Mesenchymal stem cell (in vitro differentiated cells and primary cell): ENCODE measurements around the gene TAPBP.
"Not testable (repeated sequence)": the region's sequence is repeated elsewhere in the genome, so short reads cannot be mapped to it uniquely, and the experiment has no call there.

Experiments used
- DNase-seq: peaks from one replicate; pipeline ENCODE4 v3.0.0-alpha.2; 2013
- H2AFZ ChIP-seq: one replicate; pipeline ENCODE4 v1.6.1; 2013; ENCODE audit warnings: low read depth, mild to moderate bottlenecking, control low read depth, inconsistent platforms, low read length, moderate library complexity
- H2AK5ac ChIP-seq: 2 replicates; pipeline ENCODE4 v1.6.1; 2013; ENCODE audit warnings: low read length, moderate library complexity, mild to moderate bottlenecking, inconsistent platforms; ENCODE audit not compliant: severe bottlenecking
- H2BK120ac ChIP-seq: one replicate; pipeline ENCODE4 v1.6.1; 2013; ENCODE audit warnings: low read depth, mild to moderate bottlenecking, inconsistent platforms, low read length, moderate library complexity
- H2BK12ac ChIP-seq, 2 experiments: one replicate each; pipeline ENCODE4 v1.6.1; 2013; ENCODE audit warnings: inconsistent platforms in 2 of 2, low read length in 2 of 2, mild to moderate bottlenecking in 2 of 2, moderate library complexity in 2 of 2, control low read depth in 1 of 2
- H2BK15ac ChIP-seq: one replicate; pipeline ENCODE4 v1.6.1; 2013; ENCODE audit warnings: mild to moderate bottlenecking, low read depth, inconsistent platforms; ENCODE audit not compliant: poor library complexity, severe bottlenecking
- H2BK5ac ChIP-seq: 2 replicates; pipeline ENCODE4 v1.6.1; 2013; ENCODE audit warnings: low read depth, mild to moderate bottlenecking, low read length, control low read depth, inconsistent platforms; ENCODE audit not compliant: poor library complexity, severe bottlenecking
- H3K14ac ChIP-seq, 2 experiments: one replicate each; pipeline ENCODE4 v1.6.1; 2013; ENCODE audit warnings: inconsistent platforms in 2 of 2, low read length in 2 of 2, control low read depth in 1 of 2, mild to moderate bottlenecking in 1 of 2, moderate library complexity in 1 of 2
- H3K18ac ChIP-seq, 2 experiments: one replicate each; pipeline ENCODE4 v1.6.1; 2013; ENCODE audit warnings: inconsistent platforms in 2 of 2, low read length in 2 of 2, control low read depth in 1 of 2, low read depth in 1 of 2, mild to moderate bottlenecking in 1 of 2
- H3K23ac ChIP-seq, 2 experiments: one replicate each; pipeline ENCODE4 v1.6.1; 2013; ENCODE audit warnings: inconsistent platforms in 2 of 2, low read length in 2 of 2, mild to moderate bottlenecking in 2 of 2, moderate library complexity in 2 of 2, control low read depth in 1 of 2
- H3K27ac ChIP-seq: 2 replicates; pipeline ENCODE4 v1.5.1; 2013; ENCODE audit warnings: mild to moderate bottlenecking, moderate library complexity, low read length, control low read depth, inconsistent platforms; ENCODE audit not compliant: poor library complexity, severe bottlenecking
- H3K27me3 ChIP-seq, 2 experiments: 2 replicates each; pipeline versions ENCODE4 v1.6.1 to v1.7.0; 2013; ENCODE audit warnings: low read length in 2 of 2, mild to moderate bottlenecking in 2 of 2, moderate library complexity in 2 of 2, control low read depth in 1 of 2, inconsistent platforms in 1 of 2; ENCODE audit not compliant: control insufficient read depth in 1 of 2, insufficient read depth in 1 of 2
- H3K36me3 ChIP-seq, 2 experiments: 2 replicates each; pipeline versions ENCODE4 v1.6.1 to v1.7.0; 2013; ENCODE audit warnings: low read length in 2 of 2, control low read depth in 1 of 2, inconsistent platforms in 1 of 2, low read depth in 1 of 2, mild to moderate bottlenecking in 1 of 2; ENCODE audit not compliant: insufficient read depth in 2 of 2, control insufficient read depth in 1 of 2
- H3K4ac ChIP-seq, 2 experiments: one replicate each; pipeline ENCODE4 v1.6.1; 2013; ENCODE audit warnings: inconsistent platforms in 2 of 2, low read length in 2 of 2, mild to moderate bottlenecking in 2 of 2, moderate library complexity in 2 of 2, control low read depth in 1 of 2, low read depth in 1 of 2
- H3K4me1 ChIP-seq: 2 replicates; pipeline ENCODE4 v1.6.1; 2013; ENCODE audit warnings: low read depth, low read length, control low read depth; ENCODE audit not compliant: control insufficient read depth, insufficient read depth
- H3K4me2 ChIP-seq: 2 replicates; pipeline ENCODE4 v1.6.1; 2013; ENCODE audit warnings: low read length, mild to moderate bottlenecking, inconsistent platforms; ENCODE audit not compliant: poor library complexity, severe bottlenecking
- H3K4me3 ChIP-seq, 2 experiments: 2 replicates each; pipeline versions ENCODE4 v1.5.1 to v1.7.0; 2013; ENCODE audit warnings: low read length in 2 of 2, mild to moderate bottlenecking in 2 of 2, control low read depth in 1 of 2, low read depth in 1 of 2; ENCODE audit not compliant: insufficient read depth in 1 of 2
- H3K79me1 ChIP-seq: replicated peaks from 2 replicates; pipeline ENCODE4 v1.6.1; 2013; ENCODE audit warnings: mild to moderate bottlenecking, control low read depth, low read length, inconsistent platforms; ENCODE audit not compliant: poor library complexity, severe bottlenecking
- H3K9ac ChIP-seq: 2 replicates; pipeline ENCODE4 v1.7.0; 2013; ENCODE audit warnings: mild to moderate bottlenecking, low read length, moderate library complexity
- H3K9me3 ChIP-seq: 2 replicates; pipeline ENCODE4 v1.7.0; 2013; ENCODE audit warnings: mild to moderate bottlenecking, low read length; ENCODE audit not compliant: control insufficient read depth
- H4K8ac ChIP-seq: one replicate; pipeline ENCODE4 v1.6.1; 2013; ENCODE audit warnings: inconsistent platforms, mild to moderate bottlenecking, low read length, moderate library complexity
- H4K91ac ChIP-seq: one replicate; pipeline ENCODE4 v1.6.1; 2013; ENCODE audit warnings: mild to moderate bottlenecking, low read length, inconsistent platforms
- whole genome bisulfite sequencing: methylation state at CpG from one replicate; pipeline ENCODE4 v1.1.7; 2013; ENCODE audit warnings: mixed read lengths; 5-methylcytosine and 5-hydroxymethylcytosine counted together

Gene TAPBP

DNA sequence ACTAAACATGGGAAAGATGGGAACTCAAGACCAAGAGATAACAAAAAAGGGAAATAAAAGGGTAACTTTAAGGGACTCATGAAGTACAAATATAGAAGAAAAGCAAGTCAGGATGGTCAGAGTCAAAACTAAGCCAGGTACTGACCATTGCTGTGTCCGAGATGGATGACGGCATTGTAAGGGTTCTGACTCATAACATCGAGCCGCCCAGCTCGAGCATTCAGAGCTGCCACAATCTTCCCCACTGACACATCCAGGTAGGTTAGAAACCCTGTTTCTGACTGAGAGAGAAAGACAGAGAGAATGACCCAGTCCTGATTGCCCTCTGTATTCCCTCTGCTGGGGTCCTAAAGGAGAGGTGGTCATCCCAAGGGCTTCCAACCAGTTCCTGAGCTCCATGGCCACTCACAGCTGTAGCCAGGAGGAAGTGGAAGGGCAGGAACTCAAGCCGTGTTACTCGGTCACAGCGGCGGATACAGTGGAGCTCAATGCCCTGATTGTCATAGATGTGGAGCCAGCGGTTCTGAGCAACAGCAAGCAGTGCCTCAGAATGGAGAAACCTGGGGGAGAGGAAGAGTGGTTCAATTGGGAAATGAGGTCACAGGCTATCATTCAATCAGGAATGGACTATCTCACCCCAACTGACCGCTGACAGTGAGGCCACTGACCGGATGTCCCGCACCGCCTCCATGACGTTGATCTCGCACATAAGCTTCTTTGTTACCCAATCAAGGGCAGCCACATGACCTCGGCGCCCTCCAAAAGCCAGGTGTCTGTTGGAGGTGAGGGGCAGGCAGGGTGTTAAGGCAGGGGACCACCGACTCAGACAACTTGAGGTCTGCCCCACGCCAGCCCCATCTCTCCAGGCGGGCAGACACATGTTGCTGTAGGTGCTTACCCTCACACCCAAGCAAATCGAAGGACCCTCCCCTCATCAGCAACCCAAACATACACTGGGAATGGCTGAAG lies 26.6 kb downstream of the TAPBP start:
- H3K18ac ChIP-seq = no peak overlapping the region
- H2BK15ac ChIP-seq = no peak overlapping the region
- H3K4me2 ChIP-seq = no peak overlapping the region
- no peak overlapping the region for H2BK5ac ChIP-seq
- no peak overlapping the region for H4K91ac ChIP-seq
- no peak overlapping the region for H3K14ac ChIP-seq
- no peak overlapping the region for H2AK5ac ChIP-seq
- no peak for DNase-seq
- H2BK12ac ChIP-seq = no peak overlapping the region
- peaks cover 13% of the 10 kb centered on the region for H3K4me1 ChIP-seq
- 96% methylated on average over 18 of the region's 22 CpGs for WGBS
- H3K27ac ChIP-seq = no peak overlapping the region
- no peak overlapping the region for H3K23ac ChIP-seq
- H4K8ac ChIP-seq = no peak overlapping the region
- H2AFZ ChIP-seq = no peak overlapping the region
- peak overlapping the region in 1 of 2 experiments; percentile 97 for H3K4me3 ChIP-seq
- no peaks in the 10 kb centered on the region for H3K27me3 ChIP-seq
- peaks cover 40% of the 10 kb centered on the region for H3K79me1 ChIP-seq
- peak overlapping the region; percentile 96 for H3K9ac ChIP-seq
- no peak overlapping the region for H3K4ac ChIP-seq
- peaks cover 47 to 72% of the 10 kb centered on the region in 2 experiments for H3K36me3 ChIP-seq
- H2BK120ac ChIP-seq = no peak overlapping the region
- no peaks in the 10 kb centered on the region for H3K9me3 ChIP-seq

DNA sequence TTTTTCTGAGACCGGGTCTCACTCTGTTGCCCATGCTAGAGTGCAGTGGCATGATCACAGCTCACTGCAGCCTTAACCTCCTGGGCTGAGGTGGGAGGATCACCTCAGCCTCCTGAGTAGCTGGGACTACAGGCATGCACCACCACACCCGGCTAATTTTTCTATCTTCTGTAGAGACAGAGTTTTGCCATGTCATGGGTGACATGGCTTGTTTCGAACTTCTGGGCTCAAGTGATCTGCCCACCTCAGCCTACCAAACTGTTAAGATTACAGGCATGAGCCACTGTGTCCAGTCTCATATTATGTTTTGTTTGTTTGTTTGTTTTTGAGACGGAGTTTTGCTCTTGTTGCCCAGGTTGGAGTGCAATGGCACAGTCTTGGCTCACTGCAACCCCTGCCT lies 28.7 kb downstream of the TAPBP start:
- H4K8ac ChIP-seq, H3K27ac ChIP-seq, H2BK120ac ChIP-seq, H3K18ac ChIP-seq, H2BK15ac ChIP-seq, DNase-seq, H3K4me3 ChIP-seq, H3K4ac ChIP-seq, H3K27me3 ChIP-seq, H2AFZ ChIP-seq, H3K23ac ChIP-seq, H3K9ac ChIP-seq, H3K9me3 ChIP-seq, H2BK5ac ChIP-seq, H4K91ac ChIP-seq, H2BK12ac ChIP-seq, H3K4me2 ChIP-seq, H3K14ac ChIP-seq, H2AK5ac ChIP-seq: not testable (repeated sequence)
- peaks cover 55 to 74% of the 10 kb centered on the region in 2 experiments for H3K36me3 ChIP-seq
- WGBS = 94% methylated on average over 4 of the region's 4 CpGs
- H3K4me1 ChIP-seq = peaks cover 16% of the 10 kb centered on the region
- peaks cover 41% of the 10 kb centered on the region for H3K79me1 ChIP-seq

DNA sequence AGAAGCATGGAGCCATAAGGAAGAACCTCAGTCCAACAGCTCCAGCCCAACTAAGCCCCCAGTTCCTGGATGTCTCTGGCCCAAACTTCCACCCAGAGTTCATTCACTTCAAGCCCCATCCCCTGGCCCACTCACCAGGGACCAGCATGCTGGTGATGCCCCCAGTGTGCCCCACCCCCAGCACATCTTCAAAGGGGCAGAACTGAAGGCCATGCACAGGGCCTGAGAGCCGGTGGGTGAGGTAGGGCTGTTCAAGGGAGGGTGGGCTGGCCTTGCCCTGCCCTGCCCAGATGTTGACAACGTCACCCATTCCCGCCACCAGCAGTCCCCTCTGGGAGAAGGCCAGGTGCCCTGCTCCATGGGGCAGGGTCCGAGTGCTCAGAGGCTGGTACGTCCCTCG lies 33.3 kb downstream of the TAPBP start:
- Histone ChIP-seq H3K18ac (no peak overlapping the region), H3K14ac (no peak overlapping the region), H2BK15ac (no peak overlapping the region), H4K8ac (no peak overlapping the region), H4K91ac (no peak overlapping the region), H3K4ac (no peak overlapping the region), H3K4me2 (no peak overlapping the region), H3K27ac (no peak overlapping the region), H3K4me3 (no peak overlapping the region), H3K9ac (no peak overlapping the region), H3K79me1 (peaks cover 21% of the 10 kb centered on the region), H2BK120ac (no peak overlapping the region), H3K23ac (no peak overlapping the region), H2BK5ac (no peak overlapping the region), H2AFZ (no peak overlapping the region), H3K27me3 (no peaks in the 10 kb centered on the region), H3K36me3 (peaks cover 80 to 87% of the 10 kb centered on the region in 2 experiments), H3K9me3 (no peaks in the 10 kb centered on the region), H3K4me1 (peaks cover 36% of the 10 kb centered on the region), H2BK12ac (no peak overlapping the region), H2AK5ac (no peak overlapping the region)
- DNase-seq = no peak
- 95% methylated on average over 6 of the region's 6 CpGs for WGBS

GRCh38 chr6:33279971-33280511 lies 33.8 kb downstream of the TAPBP start:
- H3K27me3 ChIP-seq = no peaks in the 10 kb centered on the region
- peaks cover 36% of the 10 kb centered on the region for H3K4me1 ChIP-seq
- no peak overlapping the region for H4K8ac ChIP-seq
- H3K4me3 ChIP-seq = no peak overlapping the region
- H2AK5ac ChIP-seq = no peak overlapping the region
- no peaks in the 10 kb centered on the region for H3K9me3 ChIP-seq
- H3K27ac ChIP-seq = no peak overlapping the region
- WGBS = 81% methylated on average over 5 of the region's 5 CpGs
- H3K9ac ChIP-seq = no peak overlapping the region
- H2BK15ac ChIP-seq = no peak overlapping the region
- peaks cover 79 to 87% of the 10 kb centered on the region in 2 experiments for H3K36me3 ChIP-seq
- H2BK12ac ChIP-seq = no peak overlapping the region
- H3K4ac ChIP-seq = no peak overlapping the region
- H2BK120ac ChIP-seq = no peak overlapping the region
- DNase-seq = peak; percentile 85
- peaks cover 21% of the 10 kb centered on the region for H3K79me1 ChIP-seq
- H4K91ac ChIP-seq = no peak overlapping the region
- no peak overlapping the region for H2BK5ac ChIP-seq
- no peak overlapping the region for H3K4me2 ChIP-seq
- H3K18ac ChIP-seq = no peak overlapping the region
- no peak overlapping the region for H3K23ac ChIP-seq
- no peak overlapping the region for H2AFZ ChIP-seq
- no peak overlapping the region for H3K14ac ChIP-seq
